Activated T-cell treated with anti-CD3 and anti-CD28 coated beads, Interleukin-2, amount 50 U/mL, for 72 hours (primary cell): ENCODE measurements around the gene SLC38A10. TPM values are rescaled to one million over a fixed set of nuclear protein-coding genes. Genes with fewer than 3 reads are reported as not detected.

ENCODE experiments used
- ATAC-seq, 2 donors: fragments of 150-1000 bp; cut with Tn5 transposase; replicated peaks in 1 of 2; 2 replicates each; pipeline ENCODE4 v1.10.0; 2021; ENCODE audit warnings: moderate library complexity in 2 of 2, mild to moderate bottlenecking in 1 of 2
- DNase-seq, 2 donors: peaks; one replicate each; pipeline ENCODE4 v3.0.0; 2021 to 2022; ENCODE audit warnings: mixed read lengths in 1 of 2
- H3K27ac Mint-ChIP-seq: one replicate; pipeline ENCODE4 v1.8.0; 2022; ENCODE audit warnings: mild to moderate bottlenecking, moderate library complexity, mixed read lengths
- H3K27me3 Mint-ChIP-seq: one replicate; pipeline ENCODE4 v1.8.0; 2022; ENCODE audit warnings: low read depth, mixed read lengths
- H3K36me3 Mint-ChIP-seq, 2 donors: one replicate each; pipeline ENCODE4 v1.8.0; 2022; ENCODE audit warnings: mixed read lengths in 2 of 2, mild to moderate bottlenecking in 1 of 2; ENCODE audit not compliant: insufficient read depth in 2 of 2
- H3K4me1 Mint-ChIP-seq: one replicate; pipeline ENCODE4 v1.8.0; 2022; ENCODE audit warnings: low read depth, mixed read lengths
- H3K4me3 Mint-ChIP-seq, 2 donors: one replicate each; pipeline ENCODE4 v1.8.0; 2022; ENCODE audit warnings: mild to moderate bottlenecking in 2 of 2, mixed read lengths in 2 of 2, moderate library complexity in 2 of 2
- H3K9me3 Mint-ChIP-seq, 2 donors: one replicate each; pipeline ENCODE4 v1.8.0; 2022; ENCODE audit warnings: mixed read lengths in 2 of 2
- total RNA-seq, 2 donors: library from RNA; stranded (reverse); gene quantifications; one replicate each; pipeline ENCODE4 v1.2.3, GENCODE V29; 2022

Gene SLC38A10
- total RNA-seq, 2 donors from 2014 or later, result 49.8 to 63.6 TPM

GRCh38 chr17:81218459-81218858 lies 76.6 kb downstream of the SLC38A10 start:
- no peak for ATAC-seq
- no peak for DNase-seq
- Mint-ChIP-seq H3K27me3 (no peaks in the 10 kb centered on the region), H3K4me3 (no peak overlapping the region), H3K27ac (no peak overlapping the region), H3K4me1 (peaks cover 11% of the 10 kb centered on the region), H3K9me3 (no peaks in the 10 kb centered on the region), H3K36me3 (no peaks in the 10 kb centered on the region)

- Mint-ChIP-seq H3K4me3 (no peak overlapping the region), H3K27ac (no peak overlapping the region), H3K9me3 (no peaks in the 10 kb centered on the region), H3K4me1 (peaks cover 9% of the 10 kb centered on the region), H3K36me3 (no peaks in the 10 kb centered on the region), H3K27me3 (no peaks in the 10 kb centered on the region)
- ATAC-seq (no peak), DNase-seq (no peak)
These were observed 77.6 kb downstream of the SLC38A10 start for GRCh38 chr17:81217491-81217890.

GRCh38 chr17:81213978-81214377 lies 81.1 kb downstream of the SLC38A10 start:
- ATAC-seq (no peak), DNase-seq (no peak)
- no peak overlapping the region for H3K27ac Mint-ChIP-seq
- H3K9me3 Mint-ChIP-seq, result no peaks in the 10 kb centered on the region
- no peak overlapping the region for H3K4me3 Mint-ChIP-seq
- H3K4me1 Mint-ChIP-seq, result no peaks in the 10 kb centered on the region
- H3K36me3 Mint-ChIP-seq, result no peaks in the 10 kb centered on the region
- H3K27me3 Mint-ChIP-seq, result no peaks in the 10 kb centered on the region

GRCh38 chr17:81212365-81212764 lies 82.7 kb downstream of the SLC38A10 start:
- no peak overlapping the region for H3K4me3 Mint-ChIP-seq
- H3K36me3 Mint-ChIP-seq, result no peaks in the 10 kb centered on the region
- DNase-seq, result no peak
- ATAC-seq, result no peak
- H3K27me3 Mint-ChIP-seq, result no peaks in the 10 kb centered on the region
- no peaks in the 10 kb centered on the region for H3K4me1 Mint-ChIP-seq
- H3K9me3 Mint-ChIP-seq, result no peaks in the 10 kb centered on the region
- no peak overlapping the region for H3K27ac Mint-ChIP-seq

GRCh38 chr17:81210868-81211267 lies 84.2 kb downstream of the SLC38A10 start:
- H3K27ac Mint-ChIP-seq, result no peak overlapping the region

GRCh38 chr17:81210466-81210865 lies 84.6 kb downstream of the SLC38A10 start:
- Mint-ChIP-seq H3K4me1 (no peaks in the 10 kb centered on the region), H3K9me3 (no peaks in the 10 kb centered on the region), H3K36me3 (no peaks in the 10 kb centered on the region), H3K27ac (no peak overlapping the region), H3K27me3 (no peaks in the 10 kb centered on the region), H3K4me3 (no peak overlapping the region)
- DNase-seq, result no peak
- ATAC-seq, result no peak

More at GRCh38 chr17:81210868-81211267, 84.2 kb downstream of the SLC38A10 start:
- Mint-ChIP-seq H3K36me3 (no peaks in the 10 kb centered on the region), H3K4me1 (no peaks in the 10 kb centered on the region), H3K27me3 (no peaks in the 10 kb centered on the region), H3K9me3 (no peaks in the 10 kb centered on the region), H3K4me3 (no peak overlapping the region)
- no peak for ATAC-seq
- DNase-seq, result no peak

- no peak for DNase-seq
- Mint-ChIP-seq H3K9me3 (no peaks in the 10 kb centered on the region), H3K27ac (no peak overlapping the region), H3K36me3 (no peaks in the 10 kb centered on the region), H3K27me3 (no peaks in the 10 kb centered on the region), H3K4me1 (no peaks in the 10 kb centered on the region), H3K4me3 (no peak overlapping the region)
- ATAC-seq, result no peak
These were observed 86.0 kb downstream of the SLC38A10 start for GRCh38 chr17:81209141-81209540.

- DNase-seq (no peak), ATAC-seq (no peak)
- Mint-ChIP-seq H3K4me1 (no peaks in the 10 kb centered on the region), H3K36me3 (no peaks in the 10 kb centered on the region), H3K4me3 (no peak overlapping the region), H3K27me3 (no peaks in the 10 kb centered on the region), H3K9me3 (no peaks in the 10 kb centered on the region), H3K27ac (no peak overlapping the region)
These were observed 86.5 kb downstream of the SLC38A10 start for GRCh38 chr17:81208651-81209050.

- ATAC-seq (peak in 1 of 2 donors; percentile 27), DNase-seq (no peak)
These were observed 87.2 kb downstream of the SLC38A10 start for GRCh38 chr17:81207610-81208581.

GRCh38 chr17:81206657-81207056 lies 88.5 kb downstream of the SLC38A10 start:
- H3K27ac Mint-ChIP-seq, result no peak overlapping the region
- no peaks in the 10 kb centered on the region for H3K27me3 Mint-ChIP-seq
- H3K36me3 Mint-ChIP-seq, result no peaks in the 10 kb centered on the region
- DNase-seq (no peak), ATAC-seq (no peak)
- no peaks in the 10 kb centered on the region for H3K4me1 Mint-ChIP-seq
- H3K9me3 Mint-ChIP-seq, result no peaks in the 10 kb centered on the region
- no peak overlapping the region for H3K4me3 Mint-ChIP-seq

More at GRCh38 chr17:81207610-81208581, 87.2 kb downstream of the SLC38A10 start:
- H3K4me3 Mint-ChIP-seq, result no peak overlapping the region
- no peaks in the 10 kb centered on the region for H3K4me1 Mint-ChIP-seq
- H3K27ac Mint-ChIP-seq, result peak overlapping the region; percentile 3
- H3K9me3 Mint-ChIP-seq, result no peaks in the 10 kb centered on the region
- no peaks in the 10 kb centered on the region for H3K36me3 Mint-ChIP-seq
- no peaks in the 10 kb centered on the region for H3K27me3 Mint-ChIP-seq

- H3K9me3 Mint-ChIP-seq, result no peaks in the 10 kb centered on the region
- H3K27me3 Mint-ChIP-seq, result no peaks in the 10 kb centered on the region
- DNase-seq (no peak), ATAC-seq (no peak)
- no peak overlapping the region for H3K27ac Mint-ChIP-seq
- H3K4me3 Mint-ChIP-seq, result no peak overlapping the region
- H3K4me1 Mint-ChIP-seq, result no peaks in the 10 kb centered on the region
- no peaks in the 10 kb centered on the region for H3K36me3 Mint-ChIP-seq
These were observed 88.9 kb downstream of the SLC38A10 start for GRCh38 chr17:81206166-81206565.

- Mint-ChIP-seq H3K36me3 (no peaks in the 10 kb centered on the region), H3K4me3 (no peak overlapping the region), H3K27me3 (no peaks in the 10 kb centered on the region), H3K4me1 (no peaks in the 10 kb centered on the region), H3K9me3 (no peaks in the 10 kb centered on the region), H3K27ac (no peak overlapping the region)
- no peak for DNase-seq
- no peak for ATAC-seq
These were observed 90.5 kb downstream of the SLC38A10 start for GRCh38 chr17:81204578-81204977.

GRCh38 chr17:81203136-81203535 lies 92.0 kb downstream of the SLC38A10 start:
- Mint-ChIP-seq H3K9me3 (no peaks in the 10 kb centered on the region), H3K27me3 (no peaks in the 10 kb centered on the region), H3K36me3 (no peaks in the 10 kb centered on the region), H3K27ac (no peak overlapping the region), H3K4me3 (no peak overlapping the region), H3K4me1 (no peaks in the 10 kb centered on the region)
- ATAC-seq (no peak), DNase-seq (no peak)

GRCh38 chr17:81202318-81202717 lies 92.8 kb downstream of the SLC38A10 start:
- no peaks in the 10 kb centered on the region for H3K4me1 Mint-ChIP-seq
- H3K9me3 Mint-ChIP-seq, result no peaks in the 10 kb centered on the region
- no peaks in the 10 kb centered on the region for H3K27me3 Mint-ChIP-seq
- ATAC-seq, result no peak
- H3K36me3 Mint-ChIP-seq, result no peaks in the 10 kb centered on the region
- H3K27ac Mint-ChIP-seq, result no peak overlapping the region
- H3K4me3 Mint-ChIP-seq, result no peak overlapping the region
- no peak for DNase-seq
